Aorta (tissue), 5 donors: ENCODE measurements around the gene STRN3. TPM values are rescaled to one million over a fixed set of nuclear protein-coding genes. Genes with fewer than 3 reads are reported as not detected.
A peak's percentile ranks its signal among the peaks of the same experiment; 100 is the strongest.

Experiments
- ATAC-seq: fragments of 200-7000 bp; cut with Tn5 transposase; one replicate; pipeline ENCODE4 v1.9.1; 2022; ENCODE audit warnings: moderate library complexity; ENCODE audit not compliant: low FRiP score
- DNase-seq, 2 donors: peaks; one replicate each; pipeline ENCODE4 v3.0.0-alpha.2; 2020
- H3K27ac ChIP-seq, 2 donors: one replicate each; pipeline ENCODE4 v1.5.1; 2013; ENCODE audit warnings: low read length in 2 of 2, mild to moderate bottlenecking in 2 of 2, moderate library complexity in 2 of 2, control low read depth in 1 of 2, inconsistent platforms in 1 of 2, low read depth in 1 of 2
- H3K27me3 ChIP-seq, 2 donors: one replicate each; pipeline ENCODE4 v1.6.1; 2013; ENCODE audit warnings: control low read depth in 1 of 2, low read length in 1 of 2, mild to moderate bottlenecking in 1 of 2, moderate library complexity in 1 of 2; ENCODE audit not compliant: insufficient read depth in 2 of 2, control insufficient read depth in 1 of 2
- H3K36me3 ChIP-seq, 2 donors: one replicate each; pipeline ENCODE4 v1.6.1; 2013; ENCODE audit warnings: control low read depth in 1 of 2, low read length in 1 of 2, mild to moderate bottlenecking in 1 of 2; ENCODE audit not compliant: insufficient read depth in 2 of 2, control insufficient read depth in 1 of 2
- H3K4me1 ChIP-seq, 2 donors: one replicate each; pipeline ENCODE4 v1.6.1; 2013; ENCODE audit warnings: low read length in 2 of 2, control low read depth in 1 of 2, mild to moderate bottlenecking in 1 of 2, moderate library complexity in 1 of 2; ENCODE audit not compliant: insufficient read depth in 2 of 2, control insufficient read depth in 1 of 2
- H3K4me3 ChIP-seq, 2 donors: one replicate each; pipeline ENCODE4 v1.5.1; 2013; ENCODE audit warnings: low read length in 2 of 2, control low read depth in 1 of 2, mild to moderate bottlenecking in 1 of 2
- H3K9me3 ChIP-seq: one replicate; pipeline ENCODE4 v1.6.1; 2013; ENCODE audit warnings: mild to moderate bottlenecking, low read length; ENCODE audit not compliant: control insufficient read depth
- WGBS, 2 donors: extraction: QIAGEN DNeasy Blood & Tissue Kit; methylation state at CpG; one replicate each; pipeline ENCODE4 v1.1.7; 2013; 5-methylcytosine and 5-hydroxymethylcytosine counted together
- intact Hi-C, 2 donors: fragments of 100-400 bp; cut with DNase I; formaldehyde crosslinking; loops; one replicate each; pipeline versions ENCODE4 v1.14.2 to v1.15.0; 2022
- polyA plus RNA-seq, 2 donors: library from polyadenylated mRNA; stranded (reverse); fragments of 200-250 nt; gene quantifications; one replicate each; pipeline ENCODE4 v1.2.3, GENCODE V29; 2013
- total RNA-seq, 2 donors: library from RNA; stranded (reverse); fragmentation: NEBNext Ultra II Directional; extraction: Animal tissue kit (Norgen Biotek cat#: 25700); gene quantifications; one replicate each; pipeline ENCODE4 v1.2.1, GENCODE V29; 2021
- donor health status: healthy with polysubstance abuse.
- donor health status: Bipolar disorder and iron deficiency.
- donor health status: DM: no; HTN: no; CAD: no.
- donor health status: DM: no; HTN: no; CAD: no.
- donor health status: DM: yes; HTN: yes; CAD: no.

Gene STRN3
- total and polyA plus RNA-seq, 4 donors = 11.4 to 64.5 (median 32.6) TPM

DNA sequence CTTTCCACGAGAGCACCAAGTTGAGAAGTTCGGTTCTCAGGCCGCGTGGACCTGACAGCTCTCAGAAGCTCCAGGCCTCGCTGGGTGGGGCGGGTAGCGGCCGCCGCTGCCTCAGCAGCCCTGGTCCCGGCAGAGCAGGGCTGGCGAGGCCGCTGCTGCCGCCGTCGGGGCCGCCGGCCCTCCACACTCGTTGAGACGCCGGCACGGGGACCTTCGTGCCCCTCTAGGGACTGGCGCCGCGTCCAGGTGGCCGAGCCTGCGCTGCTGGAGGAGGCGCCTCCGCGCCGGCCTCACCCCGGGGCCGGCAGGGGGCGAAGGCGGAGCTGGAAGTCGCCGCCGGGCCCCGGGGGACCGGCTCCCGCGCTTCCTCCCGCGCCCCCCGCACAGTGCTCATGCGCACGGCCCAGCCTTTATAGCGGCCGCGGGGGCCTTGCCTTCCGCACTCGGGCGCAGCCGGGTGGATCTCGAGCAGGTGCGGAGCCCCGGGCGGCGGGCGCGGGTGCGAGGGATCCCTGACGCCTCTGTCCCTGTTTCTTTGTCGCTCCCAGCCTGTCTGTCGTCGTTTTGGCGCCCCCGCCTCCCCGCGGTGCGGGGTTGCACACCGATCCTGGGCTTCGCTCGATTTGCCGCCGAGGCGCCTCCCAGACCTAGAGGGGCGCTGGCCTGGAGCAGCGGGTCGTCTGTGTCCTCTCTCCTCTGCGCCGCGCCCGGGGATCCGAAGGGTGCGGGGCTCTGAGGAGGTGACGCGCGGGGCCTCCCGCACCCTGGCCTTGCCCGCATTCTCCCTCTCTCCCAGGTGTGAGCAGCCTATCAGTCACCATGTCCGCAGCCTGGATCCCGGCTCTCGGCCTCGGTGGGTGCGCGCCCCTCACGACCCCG, 151.8 kb downstream of the STRN3 start, which contains the start of gene COCH:
TSS of gene COCH (plus strand) at position 440 of the 879 bp plus-strand sequence. CDS start at position 820, 380 bp downstream.
- H3K36me3 ChIP-seq = no peaks in the 10 kb centered on the region
- H3K27ac ChIP-seq = no peak within 1 kb of the TSS
- DNase-seq (peak; percentile 47 to 77), ATAC-seq (peak; percentile 56)
- H3K9me3 ChIP-seq = no peaks in the 10 kb centered on the region
- intact Hi-C loops = no loop called here
- peak within 1 kb of the TSS; percentile 44 to 46 for H3K4me3 ChIP-seq
- peaks cover 0 to 4% of the 10 kb centered on the region in 2 donors for H3K27me3 ChIP-seq
- H3K4me1 ChIP-seq = no peaks in the 10 kb centered on the region
- 5 to 6% methylated on average over 74 to 99 of the region's 99 CpGs for WGBS, 2 donors

DNA sequence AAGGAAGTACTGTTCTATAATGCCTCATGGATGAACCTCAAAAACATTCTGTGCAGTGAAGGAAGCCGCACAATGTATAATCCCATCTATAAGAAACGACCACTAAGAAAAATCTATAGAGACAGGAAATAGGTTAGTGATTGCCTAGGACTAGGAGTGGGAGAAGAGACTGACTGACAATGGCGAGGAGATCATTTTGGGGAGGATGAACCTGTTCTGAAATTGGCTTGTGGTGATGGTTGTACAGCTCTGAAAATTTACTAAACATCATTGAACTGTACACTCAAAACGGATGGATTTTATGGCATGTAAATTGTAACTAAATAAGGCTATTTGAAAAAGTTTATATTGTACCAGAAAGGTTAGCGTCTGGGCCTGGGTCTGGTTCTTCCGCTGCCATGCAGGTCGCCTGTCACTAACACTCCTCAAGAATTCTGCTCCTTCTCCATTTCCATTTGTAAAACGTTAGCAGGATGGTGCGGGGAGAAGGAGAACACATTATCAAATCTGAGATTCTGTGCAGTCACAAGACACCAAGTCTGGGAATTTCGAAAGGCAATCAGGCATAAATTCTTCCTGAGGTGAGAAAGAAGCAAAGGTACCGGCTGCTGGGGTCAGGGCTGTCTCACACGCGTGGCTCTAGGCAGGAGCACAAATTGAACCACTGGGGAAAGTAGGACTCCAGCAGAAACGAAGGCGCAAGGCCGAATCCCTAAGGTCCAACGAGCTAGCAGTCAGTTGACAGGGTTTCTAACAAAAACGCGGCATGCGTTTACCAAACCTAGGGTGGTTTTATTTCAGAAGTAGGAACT, 152.7 kb downstream of the STRN3 start:
- DNase-seq (no peak), ATAC-seq (no peak)
- Histone ChIP-seq H3K36me3 (no peaks in the 10 kb centered on the region), H3K4me3 (no peak overlapping the region), H3K27me3 (peaks cover 0 to 4% of the 10 kb centered on the region in 2 donors), H3K27ac (no peak overlapping the region), H3K4me1 (no peaks in the 10 kb centered on the region), H3K9me3 (no peaks in the 10 kb centered on the region)
- 81 to 83% methylated on average over 20 of the region's 20 CpGs for WGBS, 2 donors
- intact Hi-C loops = no loop called here

DNA sequence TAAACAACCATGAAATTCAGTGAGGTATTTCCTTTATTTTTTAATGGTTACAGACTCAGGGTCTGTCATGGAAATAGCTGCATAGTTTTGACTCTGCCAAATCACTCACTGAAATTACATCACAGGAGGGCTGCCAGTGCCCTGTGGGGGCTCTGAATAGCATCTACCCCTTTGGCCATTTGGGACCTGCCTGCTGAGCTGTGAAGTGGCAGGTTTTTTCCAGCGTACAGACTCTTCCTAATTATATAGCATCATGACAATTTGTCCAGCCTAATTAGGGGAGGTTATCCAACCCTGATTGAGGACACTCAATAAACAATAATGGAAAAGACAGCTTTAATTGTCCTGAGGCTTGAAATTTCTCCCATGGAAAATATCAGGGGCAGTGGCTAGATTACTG, 153.6 kb downstream of the STRN3 start:
- ATAC-seq (no peak), DNase-seq (no peak)
- Histone ChIP-seq H3K4me3 (no peak overlapping the region), H3K9me3 (no peaks in the 10 kb centered on the region), H3K4me1 (no peaks in the 10 kb centered on the region), H3K27me3 (peaks cover 0 to 4% of the 10 kb centered on the region in 2 donors), H3K36me3 (no peaks in the 10 kb centered on the region), H3K27ac (no peak overlapping the region)
- intact Hi-C loops = no loop called here
- 94 to 96% methylated on average over 1 of the region's 1 CpG for WGBS, 2 donors

DNA sequence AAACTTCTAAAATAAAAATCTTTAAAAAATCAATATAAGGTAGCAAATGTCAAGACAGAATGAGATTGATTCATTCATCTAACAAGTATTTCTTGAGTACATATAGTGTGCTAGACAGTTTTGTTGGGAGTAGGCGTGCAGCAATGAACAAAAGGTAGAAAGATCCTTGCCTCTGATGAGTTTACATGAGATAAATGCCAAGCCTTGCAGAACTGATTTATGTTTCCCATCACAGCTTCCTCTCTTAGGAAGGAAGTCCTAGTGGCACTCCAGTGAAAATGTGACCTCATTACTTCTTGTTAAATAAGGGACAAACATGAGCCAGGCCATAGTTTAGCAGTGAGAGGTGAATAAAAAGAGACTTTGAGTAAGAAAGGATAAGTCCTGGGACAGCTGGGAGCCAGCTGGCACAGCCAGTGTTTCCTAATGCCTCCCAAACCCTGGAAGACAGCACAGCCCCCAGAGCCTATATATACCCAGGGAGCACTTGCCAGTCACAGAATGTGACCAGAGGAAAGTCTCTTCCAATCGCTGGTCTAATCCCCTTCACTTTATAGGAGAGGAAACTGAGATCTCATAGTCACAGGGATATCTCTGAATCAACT, 156.5 kb downstream of the STRN3 start:
- H3K4me3 ChIP-seq = no peak overlapping the region
- no peak for ATAC-seq
- H3K36me3 ChIP-seq = no peaks in the 10 kb centered on the region
- 70 to 73% methylated on average over 2 of the region's 2 CpGs for WGBS, 2 donors
- DNase-seq = no peak
- H3K9me3 ChIP-seq = no peaks in the 10 kb centered on the region
- no peak overlapping the region for H3K27ac ChIP-seq
- intact Hi-C loops = no loop called here
- H3K27me3 ChIP-seq = peaks cover 0 to 2% of the 10 kb centered on the region in 2 donors
- H3K4me1 ChIP-seq = no peaks in the 10 kb centered on the region

DNA sequence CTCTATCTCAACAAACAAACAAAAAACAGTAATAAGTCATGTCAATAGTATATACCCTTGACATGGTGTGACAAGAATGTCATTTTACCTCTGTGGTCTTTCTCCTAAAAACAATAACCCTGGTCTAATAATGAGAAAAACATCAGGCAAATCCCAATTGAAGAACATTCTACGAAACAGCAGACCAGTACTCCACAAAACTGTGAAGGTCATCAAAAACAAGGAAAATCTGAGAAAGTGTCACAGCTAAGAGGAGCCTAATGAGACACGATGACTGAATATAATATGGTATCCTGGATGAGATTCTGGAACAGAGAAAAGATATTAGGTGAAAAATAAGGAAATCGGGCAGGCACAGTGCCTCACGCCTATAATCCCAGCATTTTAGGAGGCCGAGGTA, 157.4 kb downstream of the STRN3 start:
- no peaks in the 10 kb centered on the region for H3K36me3 ChIP-seq
- ATAC-seq (no peak), DNase-seq (no peak)
- intact Hi-C loops = no loop called here
- WGBS, 2 donors = 94 to 96% methylated on average over 5 of the region's 5 CpGs
- H3K27ac ChIP-seq = no peak overlapping the region
- peaks cover 0 to 2% of the 10 kb centered on the region in 2 donors for H3K27me3 ChIP-seq
- H3K4me3 ChIP-seq = no peak overlapping the region
- H3K4me1 ChIP-seq = no peaks in the 10 kb centered on the region
- H3K9me3 ChIP-seq = no peaks in the 10 kb centered on the region

DNA sequence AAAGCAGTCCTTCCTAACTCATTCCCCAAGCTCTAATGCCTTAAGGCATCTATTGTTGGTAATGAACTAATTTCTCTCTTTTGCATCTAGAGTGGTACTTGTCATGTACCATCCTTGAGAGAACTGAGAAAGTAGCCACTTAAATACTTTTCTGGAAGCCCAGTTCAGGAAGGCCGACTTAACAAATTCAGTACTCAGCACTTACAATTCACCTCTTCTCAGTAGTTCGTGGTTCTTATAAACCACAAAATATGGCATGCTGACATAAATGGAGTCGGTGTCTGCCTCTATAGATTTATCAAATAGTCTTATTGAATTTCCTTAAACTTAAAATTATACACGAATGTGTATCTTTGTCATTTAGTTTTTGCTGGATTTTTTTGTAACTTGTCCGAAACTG, 161.2 kb downstream of the STRN3 start:
- peaks cover 2% of the 10 kb centered on the region for H3K9me3 ChIP-seq
- no peak for DNase-seq
- H3K27ac ChIP-seq = no peak overlapping the region
- H3K27me3 ChIP-seq = no peaks in the 10 kb centered on the region
- WGBS, 2 donors = 79 to 85% methylated on average over 5 of the region's 5 CpGs
- intact Hi-C loops = no loop called here
- no peaks in the 10 kb centered on the region for H3K4me1 ChIP-seq
- no peak overlapping the region for H3K4me3 ChIP-seq
- H3K36me3 ChIP-seq = no peaks in the 10 kb centered on the region
- no peak for ATAC-seq

DNA sequence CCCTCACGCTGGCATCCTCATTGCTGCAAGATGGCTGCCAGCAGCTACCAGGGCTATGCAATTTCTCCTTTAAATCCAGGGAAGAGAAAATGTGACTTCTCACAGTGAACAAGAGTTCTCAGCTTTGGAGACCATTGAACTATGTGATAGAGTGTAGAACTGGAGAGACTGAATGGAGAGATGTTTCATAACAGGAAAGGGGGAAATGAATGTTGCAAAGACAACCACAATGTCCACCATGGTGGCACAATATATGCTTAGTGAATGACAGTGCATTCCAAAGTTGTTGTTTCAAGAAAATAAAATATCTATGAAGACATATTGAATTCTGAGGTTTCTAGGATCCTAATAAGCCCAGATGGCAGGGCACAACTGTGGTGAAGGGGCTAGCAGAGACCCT, 165.0 kb downstream of the STRN3 start:
- no peak for ATAC-seq
- 83 to 91% methylated on average over 1 of the region's 1 CpG for WGBS, 2 donors

DNA sequence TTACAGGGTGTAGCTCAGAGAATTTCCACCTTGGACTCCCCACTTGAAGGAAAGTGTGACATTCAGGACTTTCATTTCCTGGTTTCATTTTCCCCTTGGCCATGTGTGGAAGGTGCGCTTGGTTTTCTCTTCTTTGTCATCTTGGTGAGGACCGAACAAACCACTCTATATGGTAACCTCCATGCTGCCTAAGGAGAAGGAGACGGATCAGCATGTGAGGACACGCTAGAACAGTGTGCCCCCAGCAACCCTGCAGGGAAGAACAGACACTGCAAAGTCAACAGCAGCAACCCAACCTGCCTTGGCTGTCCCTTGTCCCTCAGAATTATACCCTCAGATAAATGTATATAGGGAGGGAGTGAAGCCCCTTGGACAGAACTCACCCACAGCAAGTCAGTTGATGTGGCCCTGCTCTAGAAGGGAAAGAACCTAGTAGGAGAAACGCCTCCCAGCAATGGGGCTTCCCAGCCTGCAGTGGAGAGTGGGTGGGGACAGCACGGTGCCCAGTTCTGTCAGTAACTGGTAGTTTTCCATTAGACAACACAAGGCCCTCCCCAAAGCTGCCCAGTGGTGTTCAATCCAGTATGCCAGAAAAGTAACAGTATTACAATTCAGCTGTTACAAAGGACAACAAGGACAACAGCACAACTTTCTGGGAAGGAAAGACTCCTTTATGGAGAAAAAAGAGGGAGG, 170.7 kb downstream of the STRN3 start:
- Histone ChIP-seq H3K4me1 (no peaks in the 10 kb centered on the region), H3K36me3 (no peaks in the 10 kb centered on the region), H3K9me3 (peaks cover 2% of the 10 kb centered on the region), H3K27me3 (no peaks in the 10 kb centered on the region), H3K27ac (no peak overlapping the region), H3K4me3 (no peak overlapping the region)
- 87 to 94% methylated on average over 6 of the region's 6 CpGs for WGBS, 2 donors
- ATAC-seq (no peak), DNase-seq (no peak)
- intact Hi-C loops = no loop called here

More for the DNA sequence above, 165.0 kb downstream of the STRN3 start:
- Histone ChIP-seq H3K27me3 (no peaks in the 10 kb centered on the region), H3K27ac (no peak overlapping the region), H3K9me3 (peaks cover 2% of the 10 kb centered on the region), H3K4me1 (no peaks in the 10 kb centered on the region), H3K36me3 (no peaks in the 10 kb centered on the region), H3K4me3 (no peak overlapping the region)
- no peak for DNase-seq
- intact Hi-C loops = no loop called here
